DMS 273 (cell line): ENCODE measurements around the gene RBAK.
"Not testable (repeated sequence)": the region's sequence is repeated elsewhere in the genome, so short reads cannot be mapped to it uniquely, and the experiment has no call there.

Experiments used
- DNase-seq: peaks from one replicate; lab custom pipeline; 2025; ENCODE audit not compliant: unreplicated experiment; lab: John Stamatoyannopoulos, UW

The RBAK gene

DNA sequence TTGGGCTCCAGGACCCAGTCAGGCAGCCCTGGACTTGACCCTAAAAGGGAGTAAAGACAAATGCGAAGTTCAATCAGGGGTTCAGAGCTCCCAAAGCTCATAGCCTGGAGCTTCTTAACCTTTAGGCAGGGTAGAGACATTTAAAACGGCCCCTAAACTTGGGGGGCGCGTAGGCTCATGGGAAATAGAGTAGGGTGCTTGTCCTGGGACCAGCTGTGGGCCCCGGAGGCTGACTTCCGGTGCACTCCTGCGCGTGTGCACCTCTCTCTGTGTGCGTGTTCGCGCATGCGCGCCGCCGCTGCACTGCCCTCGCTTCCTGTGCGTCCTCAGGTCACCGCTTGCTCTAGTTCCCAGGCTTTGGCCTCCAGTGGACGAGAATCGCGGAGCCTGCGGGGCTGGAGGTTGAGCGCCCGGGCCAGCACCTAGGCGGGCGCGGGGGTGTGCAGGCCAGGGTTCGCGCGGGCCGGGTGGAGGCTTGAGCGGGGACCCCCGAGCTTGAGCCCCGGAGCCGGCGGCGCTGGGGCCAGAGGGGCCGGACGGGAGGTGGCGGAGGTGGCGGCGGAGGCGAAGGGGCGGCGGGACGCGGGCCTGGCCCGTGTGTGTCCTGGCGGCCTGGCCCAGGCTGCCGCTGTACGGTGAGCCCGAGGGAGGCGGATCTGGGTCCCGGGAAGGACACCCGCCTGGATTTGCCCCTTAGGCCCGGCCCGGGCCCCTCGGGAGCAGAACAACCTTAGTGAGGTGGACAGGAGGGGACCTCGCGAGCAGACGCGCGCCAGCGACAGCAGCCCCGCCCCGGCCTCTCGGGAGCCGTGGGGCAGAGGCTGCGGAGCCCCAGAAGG is at the start of gene RBAK:
Gene RBAK, plus strand, starts transcription at position 303 of the 839 bp plus-strand sequence. CDS start 2,217 bp downstream, outside the sequence.
- peak; percentile 99 for DNase-seq

DNA sequence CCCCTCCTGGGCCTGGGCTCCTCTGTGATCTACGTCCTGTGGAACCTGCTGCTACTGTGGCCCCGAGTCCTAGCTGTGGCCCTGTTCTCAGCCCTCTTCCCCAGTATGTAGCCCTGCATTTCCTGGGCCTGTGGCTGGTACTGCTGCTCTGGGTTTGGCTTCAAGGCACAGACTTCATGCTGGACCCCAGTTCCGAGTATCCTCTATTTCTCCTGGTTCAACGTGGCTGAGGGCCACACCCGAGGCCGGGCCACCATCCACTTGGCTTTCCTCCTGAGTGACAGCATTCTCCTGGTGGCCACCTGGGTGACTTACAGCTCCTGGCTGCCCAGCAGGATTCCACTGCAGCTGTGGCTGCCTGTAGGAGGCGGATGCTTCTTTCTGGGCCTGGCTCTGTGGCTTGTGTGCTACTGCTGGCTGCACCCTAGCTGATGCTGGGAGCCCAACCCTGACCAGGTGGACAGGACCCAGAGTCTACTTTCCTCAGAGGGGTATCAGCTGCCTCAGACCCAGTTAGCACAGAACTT is 48.9 kb upstream of the RBAK start:
- DNase-seq, result no peak

DNA sequence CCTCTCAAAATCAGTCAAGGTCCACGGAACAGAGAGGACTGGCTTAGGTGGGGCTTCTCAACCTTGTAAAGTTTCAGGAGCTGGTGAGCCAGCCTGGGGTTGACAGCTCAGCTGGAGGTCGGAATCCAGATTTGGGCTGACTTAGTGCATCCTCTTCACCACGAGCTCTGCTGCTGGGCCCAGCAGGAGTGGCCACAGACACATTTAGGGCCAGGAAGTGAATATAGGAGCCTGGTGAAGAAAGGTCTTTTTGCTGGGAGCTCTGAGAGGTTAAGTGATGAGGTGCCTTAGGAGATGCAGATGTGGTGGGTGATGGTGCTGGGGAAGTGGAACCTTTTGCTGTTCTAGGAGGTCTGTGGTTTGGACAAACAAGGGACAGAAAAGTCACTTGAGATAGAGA is 47.4 kb upstream of the RBAK start:
- no peak for DNase-seq

DNA sequence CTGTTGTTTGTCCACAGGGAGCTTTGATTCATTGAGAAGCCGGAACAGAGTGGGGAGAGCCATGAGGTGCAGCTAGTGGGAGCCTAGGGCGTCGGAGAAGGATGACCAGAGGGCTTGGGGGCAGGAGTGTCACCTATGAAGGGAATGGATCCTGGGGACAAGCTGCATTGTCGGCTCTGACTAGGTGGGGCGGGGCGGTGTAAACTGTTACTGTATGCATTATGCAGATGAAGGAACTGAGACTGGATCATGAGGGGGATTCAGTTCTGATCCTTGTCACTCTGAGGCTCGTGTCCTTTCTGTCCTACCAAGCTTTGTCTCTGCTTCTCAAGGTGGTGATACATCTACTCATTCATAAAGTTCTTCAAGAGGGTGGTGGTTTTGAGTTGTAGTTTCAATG is 46.8 kb upstream of the RBAK start:
- no peak for DNase-seq

DNA sequence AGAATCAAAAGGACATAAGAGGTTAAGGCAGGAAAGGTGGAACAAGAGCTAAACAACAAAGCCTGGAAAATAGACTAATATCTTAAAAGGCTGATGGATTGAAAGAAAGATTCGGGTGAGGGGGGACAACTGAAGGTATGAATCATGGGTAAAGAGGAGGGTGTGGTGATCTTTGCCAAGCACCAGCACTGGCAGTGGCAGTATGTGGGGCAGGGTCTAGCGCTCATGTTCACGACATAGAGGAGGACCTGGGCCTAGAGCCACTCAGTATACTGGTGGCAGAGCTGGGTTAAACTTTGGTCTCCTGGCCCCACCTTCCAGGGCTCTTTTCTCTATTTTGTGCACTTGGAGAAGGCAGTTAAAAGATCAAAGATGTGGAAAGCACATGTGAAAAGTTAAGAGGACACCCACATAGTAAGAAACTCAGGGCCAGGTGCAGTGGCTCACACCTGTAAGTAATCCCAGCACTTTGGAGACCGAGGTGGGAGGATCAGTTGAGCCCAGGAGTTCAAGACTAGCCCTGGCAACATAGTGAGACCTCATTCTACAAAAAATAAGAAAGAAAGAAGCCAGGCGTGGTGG is 46.2 kb upstream of the RBAK start:
- no peak for DNase-seq

DNA sequence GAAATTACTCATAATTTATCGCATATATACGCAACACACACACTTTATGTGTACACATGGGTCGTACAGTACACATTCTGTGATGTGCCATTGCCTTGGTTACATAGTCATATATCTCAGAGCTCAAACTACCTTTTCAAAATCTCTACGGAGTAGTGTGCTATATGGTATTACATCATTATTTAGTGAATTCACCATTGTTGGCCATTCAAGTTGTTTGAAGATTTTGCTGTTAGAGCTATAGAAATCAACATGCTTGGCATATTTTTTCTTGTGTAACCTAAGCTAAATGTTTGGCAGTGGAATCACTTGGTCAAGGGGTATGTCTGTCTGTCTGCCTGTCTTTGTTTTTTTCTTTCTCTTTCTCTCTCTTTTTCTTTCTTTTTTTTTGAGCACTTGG is 44.7 kb upstream of the RBAK start:
- DNase-seq, result no peak

DNA sequence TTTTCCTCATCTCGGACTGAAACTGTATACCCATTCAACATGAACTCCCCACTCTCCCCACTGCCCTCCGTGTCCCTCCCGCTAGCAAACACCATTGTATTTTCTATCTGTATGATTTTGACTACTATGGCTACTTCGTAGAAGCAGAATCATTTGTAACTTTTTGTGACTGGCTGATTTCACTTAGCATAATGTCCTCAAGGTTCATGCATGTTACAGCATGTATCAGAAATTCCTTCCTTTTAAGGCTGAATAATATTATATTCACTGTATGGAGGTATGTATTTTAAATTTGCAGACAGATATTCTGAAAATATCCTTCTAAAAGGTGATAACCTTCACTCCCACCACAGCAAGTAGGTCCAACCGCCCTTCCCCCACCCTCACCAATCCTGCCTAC is 43.7 kb upstream of the RBAK start:
- no peak for DNase-seq

DNA sequence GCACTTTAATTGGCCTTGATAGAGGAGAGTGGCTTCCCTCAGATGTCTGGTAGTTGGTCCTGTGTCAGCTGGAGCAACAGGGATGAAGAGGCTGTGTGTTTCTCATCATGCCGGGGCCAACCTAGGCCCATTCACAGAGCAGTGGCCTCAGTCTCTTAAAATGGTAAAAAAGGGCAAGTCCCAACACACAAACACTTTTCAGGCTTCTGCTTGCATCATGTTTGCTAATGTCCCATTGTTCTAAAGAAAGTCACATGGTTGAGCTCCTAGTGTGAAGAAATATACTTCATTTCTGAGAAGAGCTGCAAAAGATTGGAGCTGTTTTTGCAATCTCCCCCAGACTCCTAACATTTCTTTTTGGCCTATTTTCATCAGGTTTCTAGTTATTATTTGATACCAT is 40.6 kb upstream of the RBAK start:
- no peak for DNase-seq

DNA sequence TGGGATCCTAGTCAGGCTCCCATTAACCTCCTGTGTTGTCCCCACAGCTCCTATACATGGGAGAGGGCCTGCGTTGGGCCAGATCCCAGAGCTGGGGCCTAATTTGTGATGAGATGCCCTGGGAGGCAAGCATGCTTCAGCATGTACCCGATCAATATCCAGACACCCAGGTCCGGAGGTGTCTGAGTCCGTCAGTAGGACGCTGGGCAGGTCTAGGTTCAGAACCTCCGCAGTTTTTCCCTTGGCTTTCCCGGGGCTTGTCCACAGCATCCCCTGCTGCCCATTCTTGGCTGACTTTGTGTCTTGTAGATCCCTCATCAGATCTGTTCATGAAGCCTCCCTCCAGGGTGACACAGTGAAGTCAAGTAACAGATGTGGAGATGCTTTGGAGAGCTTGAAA is 32.7 kb upstream of the RBAK start:
- no peak for DNase-seq

DNA sequence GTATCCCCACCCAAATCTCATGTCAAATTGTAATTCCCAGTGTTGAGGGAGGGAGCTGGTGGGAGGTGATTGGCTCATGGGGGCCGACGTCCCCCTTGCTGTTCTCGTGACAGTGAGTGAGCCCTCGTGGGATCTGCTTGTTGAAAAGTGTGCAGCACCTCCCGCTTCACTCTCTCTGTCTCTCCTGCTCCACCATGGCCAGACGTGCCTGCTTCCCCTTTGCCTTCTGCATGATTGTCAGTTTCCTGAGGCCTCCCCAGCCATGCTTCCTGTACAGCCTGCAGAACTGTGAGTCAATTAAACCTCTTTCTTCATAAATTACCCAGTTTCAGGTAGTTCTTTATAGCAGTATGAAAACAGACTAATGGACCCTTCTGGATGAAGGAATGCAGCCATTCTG is 29.7 kb upstream of the RBAK start:
- DNase-seq, result not testable (repeated sequence)

DNA sequence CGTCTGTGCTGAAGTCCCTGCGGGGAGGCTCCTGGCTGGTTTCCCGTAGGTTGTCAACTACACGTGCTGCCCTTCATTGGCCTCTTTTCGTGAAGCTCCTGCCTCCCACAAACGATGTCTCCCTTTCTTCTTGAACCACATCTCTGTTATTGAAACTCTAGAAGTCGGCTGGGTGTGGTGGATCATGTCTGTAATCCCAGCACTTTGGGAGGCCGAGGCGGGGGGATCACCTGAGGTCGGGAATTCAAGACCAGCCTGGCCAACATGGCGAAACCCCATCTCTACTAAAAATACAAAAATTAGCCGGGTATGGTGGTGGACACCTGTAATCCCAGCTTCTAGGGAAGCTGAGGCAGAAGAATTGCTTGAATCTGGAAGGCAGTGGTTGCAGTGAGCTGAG is 28.0 kb upstream of the RBAK start:
- DNase-seq, result not testable (repeated sequence)

DNA sequence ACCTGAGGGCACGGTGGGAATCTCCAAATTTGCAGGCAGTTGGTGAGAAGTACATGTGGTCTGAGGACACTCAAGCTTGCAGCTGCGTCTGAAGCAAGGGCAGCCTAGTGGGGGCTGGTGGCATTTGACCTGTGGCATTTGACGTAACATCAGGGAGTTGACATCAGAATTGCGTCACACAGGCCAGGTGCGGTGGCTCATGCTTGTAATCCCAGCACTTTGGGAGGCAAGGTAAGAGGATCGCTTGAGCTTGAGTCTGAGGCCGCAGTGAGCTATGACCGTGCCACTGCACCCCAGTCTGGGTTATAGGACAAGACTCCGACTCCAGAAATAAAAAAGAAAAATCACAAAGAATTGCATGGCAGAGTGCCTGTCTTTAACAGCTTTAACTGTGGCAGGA is 25.6 kb upstream of the RBAK start:
- DNase-seq, result no peak

DNA sequence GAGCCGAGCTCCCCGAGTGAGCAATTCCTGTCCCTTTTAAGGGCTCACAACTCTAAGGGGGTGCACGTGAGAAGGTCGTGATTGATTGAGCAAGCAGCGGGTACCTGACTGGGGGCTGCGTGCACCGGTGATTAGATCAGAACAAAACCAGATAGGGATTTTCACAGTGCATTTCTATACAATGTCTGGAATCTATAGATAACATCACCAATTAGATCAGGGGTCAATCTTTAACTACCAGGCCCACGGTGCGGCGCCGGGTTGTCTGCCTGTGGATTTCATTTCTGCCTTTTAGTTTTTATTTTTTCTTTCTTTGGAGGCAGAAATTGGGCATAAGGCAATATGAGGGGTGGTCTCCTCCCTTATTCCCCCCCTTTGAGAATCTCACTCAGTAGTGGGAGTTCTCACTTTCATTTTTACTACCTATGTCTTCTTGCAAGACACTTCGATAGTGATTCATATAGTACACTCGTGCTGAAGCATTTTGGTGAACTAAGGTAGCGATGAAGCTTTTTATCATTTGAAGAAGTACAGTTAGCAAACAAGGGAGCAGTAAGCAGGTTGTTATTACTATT is 24.6 kb upstream of the RBAK start:
- not testable (repeated sequence) for DNase-seq

DNA sequence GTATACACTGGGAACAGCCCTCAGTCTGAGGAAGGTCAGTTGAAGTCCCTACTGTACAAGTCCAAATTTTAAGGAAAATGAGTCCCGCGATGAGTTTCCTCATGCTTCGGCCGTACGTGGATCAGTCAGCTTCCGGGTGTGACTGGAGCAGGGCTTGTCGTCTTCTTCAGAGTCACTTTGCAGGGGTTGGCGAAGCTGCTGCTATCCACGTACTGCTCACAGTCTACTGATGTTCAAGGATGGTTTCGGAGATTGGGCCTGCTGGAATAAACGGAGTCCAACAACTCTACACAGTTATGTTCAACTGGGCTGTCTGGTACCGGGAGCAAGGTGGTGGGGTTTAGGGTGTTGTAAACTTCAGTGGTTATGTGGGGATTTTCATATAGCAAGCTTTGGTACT is 22.0 kb upstream of the RBAK start:
- DNase-seq, result not testable (repeated sequence)

DNA sequence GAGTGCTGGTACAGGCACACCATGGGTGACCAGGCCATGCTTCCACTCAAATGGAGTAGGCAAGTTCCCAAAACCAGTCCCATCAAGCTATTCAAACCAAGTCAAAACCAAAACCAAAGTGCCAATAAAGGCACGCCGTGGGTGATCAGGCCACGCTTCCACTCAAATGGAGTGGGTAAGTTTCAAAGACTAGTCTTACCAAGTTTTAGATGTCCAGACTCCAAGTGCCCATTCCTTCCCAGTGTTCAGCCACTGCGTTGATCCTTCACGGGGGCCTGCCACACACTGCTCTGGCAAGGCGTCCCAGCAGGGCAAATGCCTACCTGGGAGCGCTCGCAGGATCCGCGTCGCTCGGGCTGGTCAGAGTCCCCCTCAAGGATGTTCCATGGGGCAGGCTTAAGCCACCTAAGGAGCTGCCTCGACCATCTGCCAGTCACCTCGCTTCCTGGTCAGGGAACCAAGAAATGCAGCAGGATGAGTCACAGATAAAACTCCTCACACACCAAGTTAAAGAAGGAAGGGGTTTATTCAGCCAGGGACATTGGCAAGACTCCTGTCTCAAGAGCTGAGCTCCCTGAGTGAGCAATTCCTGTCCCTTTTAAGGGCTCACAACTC is 17.8 kb upstream of the RBAK start:
- not testable (repeated sequence) for DNase-seq

DNA sequence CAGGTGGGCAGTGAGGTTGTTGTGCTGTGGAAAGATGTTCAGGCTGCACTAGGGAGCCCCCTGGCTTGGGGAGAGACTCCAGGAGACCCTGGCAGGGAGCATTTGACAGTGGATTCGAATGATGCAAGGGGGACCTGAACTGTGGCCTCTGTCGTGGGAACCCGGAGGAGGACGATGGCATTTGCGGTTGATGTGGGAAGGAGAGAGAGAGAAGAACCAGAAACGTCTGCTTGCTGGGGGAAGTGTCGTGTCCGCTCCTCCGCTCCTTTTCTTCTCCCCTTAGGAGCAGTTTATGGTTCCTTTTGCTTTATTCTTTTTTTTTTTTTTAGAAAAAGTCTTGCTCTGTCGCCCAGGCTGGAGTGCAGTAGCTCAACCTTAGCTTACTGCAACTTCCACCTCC is 12.5 kb upstream of the RBAK start:
- not testable (repeated sequence) for DNase-seq

DNA sequence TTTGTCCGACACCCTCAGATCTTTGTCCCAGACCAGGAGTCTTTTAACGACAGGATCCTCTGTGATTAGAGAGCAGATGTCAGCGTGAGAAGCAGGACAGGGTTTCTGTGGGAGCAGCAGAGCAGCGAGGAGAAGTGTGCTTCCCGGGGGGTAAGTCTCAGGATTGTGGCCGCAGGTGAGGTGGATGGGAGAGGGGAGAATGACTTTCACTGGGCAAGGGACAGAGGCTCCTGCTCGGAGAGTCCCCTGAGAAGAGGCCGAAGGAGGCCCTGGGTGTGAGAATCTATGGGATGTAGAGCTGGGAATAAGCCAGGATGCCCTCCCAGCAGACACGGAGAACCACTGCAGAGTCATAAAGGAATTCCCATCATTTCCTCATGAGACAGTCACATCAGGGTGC is 10.4 kb upstream of the RBAK start:
- no peak for DNase-seq

DNA sequence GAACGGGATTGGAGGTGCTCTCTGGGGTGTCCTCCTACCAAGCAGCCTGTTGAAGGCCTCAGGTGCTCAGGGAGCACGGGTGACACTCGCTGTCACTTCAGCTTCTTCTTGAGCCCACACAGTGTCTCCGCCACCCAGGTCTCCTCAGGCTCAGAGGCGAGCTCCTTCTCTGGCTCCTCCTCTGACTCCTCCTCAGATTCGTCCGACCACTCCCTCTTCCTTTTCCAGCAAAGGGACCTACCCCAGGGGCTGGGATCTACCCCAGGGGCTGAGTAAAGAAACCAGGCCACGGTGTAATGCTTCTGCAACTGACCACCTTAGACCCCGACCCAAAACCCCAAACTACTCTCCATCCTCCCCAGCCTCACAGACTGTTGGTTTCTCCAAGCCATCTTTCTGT is 9.2 kb upstream of the RBAK start:
- DNase-seq, result no peak

DNA sequence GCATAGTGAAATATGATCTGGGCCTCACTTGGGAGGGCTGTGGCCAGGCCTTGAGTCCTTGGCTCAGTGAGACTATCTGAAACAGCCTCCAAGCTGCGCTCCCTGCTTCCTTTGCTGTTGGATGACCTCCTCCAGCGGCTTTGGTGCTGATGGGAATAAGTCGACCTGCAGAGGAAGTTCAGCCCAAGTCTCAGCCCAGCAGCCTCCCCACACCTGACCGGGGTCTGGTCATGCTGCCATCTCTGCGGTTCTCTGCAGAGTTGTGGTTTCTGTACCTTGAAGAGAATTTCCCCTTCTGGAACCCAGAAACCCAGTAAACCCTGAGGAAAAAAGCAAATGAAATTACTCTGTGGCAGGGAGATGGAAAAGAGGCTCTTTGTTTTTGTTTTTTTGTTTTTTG is 4.6 kb upstream of the RBAK start:
- no peak for DNase-seq

DNA sequence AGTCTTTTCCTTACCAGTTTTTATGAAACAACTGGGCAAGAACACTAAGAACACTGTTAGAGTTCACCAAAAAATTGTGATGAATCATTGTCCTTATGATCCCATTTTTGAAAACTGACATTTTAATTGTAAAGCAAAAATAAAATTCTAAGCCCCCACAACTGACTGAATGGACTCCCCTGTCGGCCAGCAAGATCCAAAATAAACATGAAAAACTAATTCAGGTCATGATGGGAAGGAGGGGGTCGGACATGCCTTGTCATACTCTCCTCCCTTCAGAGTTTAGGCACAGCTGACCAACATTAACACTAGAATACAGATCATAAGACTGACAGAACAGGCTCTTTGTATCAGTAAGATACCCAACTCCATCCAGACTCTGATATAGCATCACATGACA is 2.0 kb upstream of the RBAK start:
- no peak for DNase-seq

DNA sequence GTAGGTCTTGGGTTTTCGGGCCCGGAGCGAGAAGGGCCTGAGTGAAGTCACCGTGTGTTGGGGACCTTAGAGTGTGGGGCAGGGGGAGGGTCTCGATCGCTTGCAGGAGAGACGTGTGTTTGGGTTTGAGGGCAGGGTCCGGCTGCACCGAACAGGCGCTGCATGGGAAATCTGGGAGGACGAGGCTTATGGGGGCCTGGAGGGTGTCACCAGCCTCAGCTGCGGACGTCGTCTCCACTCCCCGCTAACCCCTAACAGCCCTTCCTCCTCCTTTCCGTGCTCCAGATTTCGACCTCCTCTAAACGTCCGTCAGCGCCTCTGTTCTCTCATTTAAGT is 705 bp downstream of the RBAK start:
- DNase-seq, result peak; percentile 47

DNA sequence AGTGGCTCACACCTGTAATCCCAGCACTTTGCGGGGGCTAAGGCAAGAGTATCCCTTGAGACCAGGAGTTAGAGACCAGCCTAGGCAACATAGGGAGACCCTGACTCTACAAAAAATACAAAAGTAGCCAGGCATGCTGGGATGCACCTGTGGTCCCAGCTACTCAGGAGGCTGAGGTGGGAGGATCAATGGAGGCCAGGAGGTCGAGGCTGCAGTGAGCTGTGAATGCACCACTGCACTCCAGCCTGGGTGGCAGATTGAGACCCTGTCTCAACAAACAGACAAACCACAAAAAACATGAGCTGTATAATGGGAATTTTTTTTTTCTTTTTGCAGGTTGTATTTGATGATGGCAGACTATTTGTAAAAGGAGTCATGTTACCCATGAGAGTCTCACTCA is 1.5 kb downstream of the RBAK start:
- not testable (repeated sequence) for DNase-seq
